ENCODE data around the gene LDLRAD3.

DNA sequence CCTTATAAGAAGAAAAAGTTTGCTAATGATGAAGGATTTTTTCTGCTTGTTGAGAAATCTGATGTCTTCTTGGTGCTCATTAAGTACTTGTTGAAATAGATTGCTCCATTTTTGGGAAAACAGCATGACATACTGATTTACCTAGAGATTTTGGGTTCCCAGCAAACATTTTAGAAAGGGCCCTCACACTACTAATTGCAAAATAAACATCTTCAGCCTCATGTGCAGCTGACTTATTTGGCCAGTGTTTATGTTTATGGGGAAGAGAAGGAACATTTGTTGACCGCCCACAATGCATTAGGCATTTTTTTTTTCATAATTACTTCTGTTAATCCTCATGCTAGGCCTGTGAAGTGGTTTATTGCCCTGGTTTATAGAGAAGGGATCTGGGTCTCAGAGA lies 40.1 kb downstream of the LDLRAD3 start:
- TF ChIP-seq, protein P1, sequence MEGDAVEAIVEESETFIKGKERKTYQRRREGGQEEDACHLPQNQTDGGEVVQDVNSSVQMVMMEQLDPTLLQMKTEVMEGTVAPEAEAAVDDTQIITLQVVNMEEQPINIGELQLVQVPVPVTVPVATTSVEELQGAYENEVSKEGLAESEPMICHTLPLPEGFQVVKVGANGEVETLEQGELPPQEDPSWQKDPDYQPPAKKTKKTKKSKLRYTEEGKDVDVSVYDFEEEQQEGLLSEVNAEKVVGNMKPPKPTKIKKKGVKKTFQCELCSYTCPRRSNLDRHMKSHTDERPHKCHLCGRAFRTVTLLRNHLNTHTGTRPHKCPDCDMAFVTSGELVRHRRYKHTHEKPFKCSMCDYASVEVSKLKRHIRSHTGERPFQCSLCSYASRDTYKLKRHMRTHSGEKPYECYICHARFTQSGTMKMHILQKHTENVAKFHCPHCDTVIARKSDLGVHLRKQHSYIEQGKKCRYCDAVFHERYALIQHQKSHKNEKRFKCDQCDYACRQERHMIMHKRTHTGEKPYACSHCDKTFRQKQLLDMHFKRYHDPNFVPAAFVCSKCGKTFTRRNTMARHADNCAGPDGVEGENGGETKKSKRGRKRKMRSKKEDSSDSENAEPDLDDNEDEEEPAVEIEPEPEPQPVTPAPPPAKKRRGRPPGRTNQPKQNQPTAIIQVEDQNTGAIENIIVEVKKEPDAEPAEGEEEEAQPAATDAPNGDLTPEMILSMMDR (IDR thresholded peaks at IDR 0.05; ENCODE audit: borderline replicate concordance, extremely low read depth, low read length, poor library complexity, severe bottlenecking), result no peak
- no peak for TF ChIP-seq EZH2 (IDR thresholded peaks at IDR 0.05; ENCODE audit: borderline replicate concordance, low read depth, low read length, severe bottlenecking)

All from DND-41 (cell line).